GM19099 (cell line): ENCODE measurements around the gene FAM53B.

Experiments
- POLR2A ChIP-seq: IDR thresholded peaks from 3 replicates; pipeline ENCODE4 v1.6.1; 2011; ENCODE audit warnings: low read depth; ENCODE audit not compliant: insufficient read length; ENCODE audit errors: extremely low read depth

Gene FAM53B

DNA sequence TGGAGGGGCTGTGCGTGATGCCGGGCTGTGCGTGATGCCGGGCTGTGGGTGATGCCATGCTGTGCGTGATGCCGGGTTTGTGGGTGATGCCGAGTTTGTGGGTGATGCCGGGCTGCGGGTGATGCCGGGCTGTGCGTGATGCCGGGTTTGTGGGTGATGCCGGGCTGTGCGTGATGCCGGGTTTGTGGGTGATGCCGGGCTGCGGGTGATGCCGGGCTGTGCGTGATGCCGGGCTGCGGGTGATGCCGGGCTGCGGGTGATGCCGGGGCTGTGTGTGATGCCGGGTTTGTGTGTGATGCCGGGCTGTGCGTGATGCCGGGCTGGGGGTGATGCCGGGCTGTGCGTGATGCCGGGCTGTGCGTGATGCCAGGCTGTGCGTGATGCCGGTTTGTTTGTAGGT, 128.9 kb downstream of the FAM53B start:
- no peak for TF ChIP-seq POLR2A

DNA sequence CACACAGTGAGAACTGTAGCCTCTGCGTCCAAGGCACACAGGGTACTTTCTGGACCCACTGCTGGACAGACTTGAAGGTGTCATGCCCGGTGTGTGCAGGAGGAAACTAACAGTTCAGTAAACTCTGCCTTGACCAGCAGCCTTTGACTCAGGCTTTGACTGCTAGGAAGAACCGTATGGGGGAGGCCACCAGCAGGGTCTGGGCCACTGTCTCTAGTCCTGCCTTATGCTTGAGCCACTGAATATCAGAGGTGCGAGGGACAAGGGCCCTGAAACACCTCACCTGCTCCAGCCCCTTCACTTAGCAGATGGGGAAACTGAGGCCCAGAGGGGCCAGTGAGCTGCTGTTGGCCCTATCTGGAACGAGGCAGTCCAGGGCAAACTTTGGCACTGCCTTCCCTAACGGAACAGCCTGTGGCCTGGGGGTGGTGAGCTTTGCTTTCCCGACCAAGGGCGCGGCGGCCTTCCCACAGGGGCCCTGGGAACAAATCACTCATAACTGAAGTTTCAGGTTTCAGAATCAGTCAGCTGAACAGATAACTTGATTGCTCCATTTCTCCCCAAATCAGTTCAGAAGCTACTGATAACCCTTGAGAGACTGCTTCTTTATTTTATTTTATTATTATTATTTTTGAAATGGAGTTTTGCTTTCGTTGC, 130.0 kb downstream of the FAM53B start:
- TF ChIP-seq POLR2A = no peak

DNA sequence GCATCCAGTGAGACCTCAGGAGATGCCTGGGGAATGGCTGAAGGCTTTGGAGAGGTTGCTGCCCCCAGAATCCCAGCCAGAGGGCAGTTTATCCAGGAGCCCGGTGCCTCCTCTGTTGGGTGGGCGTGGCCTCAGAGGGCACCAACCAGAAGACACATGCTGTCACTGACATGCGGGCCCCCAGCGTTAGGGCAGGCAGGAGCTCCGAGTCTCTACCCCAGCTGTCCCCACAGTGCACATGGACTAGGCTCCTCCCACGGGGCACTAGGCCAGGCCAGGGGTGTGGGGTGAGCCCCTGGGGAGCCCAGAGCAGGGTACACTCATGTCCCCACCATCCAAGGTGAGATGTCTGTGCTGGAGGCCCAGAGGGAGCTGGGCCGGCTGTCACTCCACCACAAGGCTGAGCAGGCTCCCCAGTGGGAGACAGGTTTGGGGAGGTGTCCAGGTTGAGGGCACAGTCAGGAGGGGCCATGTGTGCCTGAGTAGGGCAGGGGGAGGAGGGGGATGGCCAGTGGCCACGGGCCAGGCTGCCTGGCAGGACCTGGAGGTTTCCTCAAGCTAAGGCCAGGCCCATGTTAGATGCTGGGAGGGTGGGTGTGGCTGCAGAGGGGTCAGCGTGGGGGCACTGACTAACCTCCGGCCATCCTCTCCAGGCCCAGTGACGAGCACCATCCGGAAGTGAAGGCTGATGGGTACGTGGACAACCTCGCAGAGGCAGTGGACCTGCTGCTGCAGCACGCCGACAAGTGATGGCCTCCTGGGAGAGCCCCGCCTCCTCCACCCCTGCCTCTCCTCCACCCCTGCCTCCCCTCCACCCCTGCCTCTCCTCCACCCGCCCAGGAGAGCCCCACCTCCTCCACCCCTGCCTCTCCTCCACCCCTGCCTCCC, 131.3 kb downstream of the FAM53B start:
- TF ChIP-seq POLR2A = no peak

DNA sequence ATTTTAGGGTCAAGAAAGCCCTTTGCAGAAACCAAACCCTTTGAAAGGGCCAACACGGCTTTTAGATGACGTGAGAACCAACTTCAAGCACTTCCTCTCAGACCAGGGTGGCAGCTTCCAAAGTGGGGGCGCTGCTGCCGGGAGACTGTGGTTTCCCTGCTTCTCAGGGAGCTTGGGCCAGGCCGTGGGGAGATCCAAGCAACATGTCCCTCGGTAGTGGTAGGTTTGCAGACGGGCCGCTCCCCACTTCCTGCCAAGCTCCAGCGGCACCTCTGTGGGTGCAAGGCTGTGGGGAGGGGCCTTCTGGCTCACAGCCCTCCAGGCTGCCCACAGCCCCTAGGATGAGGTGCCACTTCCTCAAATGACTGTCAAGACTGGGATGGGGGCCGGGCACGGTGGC, 132.4 kb downstream of the FAM53B start:
- no peak for TF ChIP-seq POLR2A

DNA sequence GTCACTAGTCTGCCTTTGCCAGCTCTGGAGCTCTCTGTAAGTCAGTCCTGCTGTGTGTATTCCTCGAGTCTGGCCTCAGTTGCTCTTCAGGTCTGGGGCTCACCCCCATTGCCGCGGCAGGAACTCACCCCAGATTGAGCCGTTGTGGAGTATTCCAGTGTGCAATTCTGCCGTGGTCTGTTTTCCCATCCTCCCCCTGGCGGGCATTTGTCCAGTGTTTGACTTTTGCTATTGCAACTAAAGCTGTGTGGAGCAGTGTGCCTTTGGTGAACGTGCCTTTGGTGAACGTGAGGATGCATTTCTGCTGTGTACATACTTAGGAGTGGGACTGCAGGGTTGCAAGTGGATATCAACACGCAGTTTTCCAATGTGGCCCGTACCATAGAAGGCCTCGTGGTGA, 134.5 kb downstream of the FAM53B start:
- no peak for TF ChIP-seq POLR2A

DNA sequence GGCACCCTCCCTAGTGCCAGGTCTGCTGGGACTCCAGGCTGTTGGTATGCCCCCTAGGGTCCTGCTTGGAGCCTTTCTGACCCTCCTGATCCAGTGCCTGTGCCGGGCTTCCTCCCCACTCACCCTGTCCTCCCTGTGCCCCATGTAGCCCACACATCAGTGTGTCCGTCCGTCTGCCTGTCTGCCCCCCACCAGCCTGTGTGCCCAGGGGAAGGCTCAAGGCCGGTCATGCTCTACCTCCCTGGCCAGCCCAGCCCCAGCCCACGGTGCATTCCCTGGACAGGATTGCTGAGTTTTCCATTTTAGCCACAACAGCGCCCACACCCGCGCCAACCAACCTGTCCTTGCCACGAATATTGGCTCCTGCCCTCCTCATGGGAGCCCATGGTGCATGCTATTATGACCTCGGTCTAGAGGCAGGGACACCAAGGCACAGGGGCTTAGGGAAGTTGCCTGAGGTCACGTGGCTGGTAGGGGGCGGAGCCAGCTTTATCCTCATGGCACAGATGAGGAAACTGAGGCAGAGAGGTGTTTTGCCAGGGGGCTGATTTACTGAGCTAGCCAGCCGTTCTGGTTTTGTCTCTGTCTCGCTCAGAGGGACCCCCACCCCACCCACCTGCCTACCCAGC, 136.0 kb downstream of the FAM53B start:
- no peak for TF ChIP-seq POLR2A

DNA sequence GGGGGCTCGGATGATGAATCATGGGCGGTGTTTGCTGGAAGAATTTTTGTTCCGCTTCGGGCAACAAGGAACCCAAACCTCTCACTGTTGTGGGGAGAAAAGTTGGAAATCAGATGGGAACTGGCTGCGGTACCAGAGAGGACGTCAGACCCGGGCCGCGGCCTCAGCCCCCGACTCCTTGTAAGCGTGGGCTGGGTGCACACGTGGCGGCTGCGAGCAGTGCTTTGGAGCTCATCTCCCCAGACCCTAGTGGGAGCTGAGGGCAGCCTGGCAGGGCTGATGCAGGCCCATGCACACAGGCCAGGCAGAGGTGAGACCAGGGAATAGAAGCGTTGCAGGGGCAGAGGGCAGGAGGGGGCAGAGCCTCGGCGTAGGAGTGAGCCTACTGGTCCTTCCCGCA, 136.5 kb downstream of the FAM53B start:
- TF ChIP-seq POLR2A = no peak

DNA sequence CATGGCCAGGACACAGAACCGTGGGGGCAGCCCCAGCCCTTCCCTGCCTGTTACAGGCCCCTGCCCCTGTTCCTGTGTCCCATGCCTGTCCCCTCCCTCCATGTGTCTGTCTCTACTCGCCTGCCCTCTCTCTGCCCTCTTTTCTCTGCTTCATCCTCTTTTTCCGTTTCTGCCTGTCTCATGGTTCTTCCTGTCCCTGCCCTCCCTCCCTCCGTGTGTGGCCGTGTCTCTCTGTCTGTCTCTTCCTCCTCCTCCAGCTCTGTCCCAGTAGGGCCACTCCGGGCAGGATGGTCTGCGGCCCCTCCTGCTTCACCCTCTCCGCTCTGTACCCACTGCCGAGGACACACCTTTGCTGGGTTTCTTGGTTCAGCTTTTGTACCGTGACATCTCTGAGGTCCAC, 137.4 kb downstream of the FAM53B start:
- no peak for TF ChIP-seq POLR2A

DNA sequence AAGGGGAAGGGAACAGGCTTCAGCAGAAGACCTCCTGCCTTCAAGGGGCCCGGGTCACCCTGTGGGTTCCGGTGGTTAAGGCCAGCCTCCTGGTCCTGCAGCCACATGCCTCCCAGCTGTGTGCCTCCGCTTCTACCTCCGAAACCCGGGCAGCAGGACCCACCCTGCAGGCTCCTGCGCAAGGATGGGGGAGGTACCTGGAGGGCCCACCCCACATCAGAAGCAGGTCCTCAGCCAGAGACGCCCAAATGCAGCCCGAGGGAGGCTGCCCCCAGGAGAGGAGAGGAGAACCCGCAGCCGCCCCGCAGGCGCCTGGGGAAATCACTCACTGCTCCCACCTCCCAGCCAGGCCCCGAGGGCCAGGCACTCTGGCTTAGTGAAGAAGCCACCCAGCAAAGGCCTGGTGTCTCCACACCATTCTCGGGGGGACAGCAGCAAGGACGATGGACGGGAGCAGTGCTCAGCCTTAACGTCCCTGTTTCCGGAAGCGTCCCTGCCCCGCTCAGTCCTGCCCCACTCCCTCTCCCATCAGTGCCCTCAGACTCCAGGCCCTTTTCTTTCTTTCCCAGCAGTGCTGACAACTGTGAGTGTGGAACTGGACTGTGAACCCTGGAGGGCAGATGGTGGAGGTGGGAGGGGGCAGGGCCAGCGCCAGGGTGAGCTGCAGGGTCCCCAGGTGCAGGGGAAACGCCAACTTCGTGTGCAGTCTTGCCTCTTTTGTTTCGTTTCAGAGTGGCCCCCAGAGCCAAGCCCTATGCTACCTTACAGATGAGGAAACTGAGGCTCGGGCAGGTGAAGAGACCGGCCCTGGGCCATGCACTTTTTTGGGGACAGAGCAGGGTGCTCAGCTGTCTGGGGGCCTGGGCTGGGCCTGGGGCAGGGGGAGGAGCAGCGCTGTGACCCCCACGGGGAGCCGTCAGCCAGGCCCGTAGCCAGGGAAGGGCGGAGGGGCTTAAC, 138.0 kb downstream of the FAM53B start:
- no peak for TF ChIP-seq POLR2A

DNA sequence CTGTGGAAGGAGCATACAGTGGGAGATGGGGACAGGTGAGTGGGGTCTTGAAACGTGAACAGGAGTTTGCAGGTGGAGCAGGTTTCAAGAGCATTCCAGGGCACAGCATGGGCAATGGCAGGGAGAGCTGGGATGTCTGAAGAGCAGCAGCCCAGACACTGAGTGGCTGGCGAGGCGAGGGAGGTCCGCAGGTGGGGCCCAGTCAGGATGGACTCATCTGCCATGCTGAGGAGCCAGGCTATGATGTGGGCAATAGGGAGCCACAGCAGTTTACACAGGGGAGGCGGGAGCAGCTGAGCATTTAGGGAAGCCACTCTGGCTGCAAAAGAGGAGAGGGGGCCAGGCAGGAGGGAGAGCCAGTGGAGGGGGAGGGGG, 138.7 kb downstream of the FAM53B start:
- TF ChIP-seq POLR2A = no peak

DNA sequence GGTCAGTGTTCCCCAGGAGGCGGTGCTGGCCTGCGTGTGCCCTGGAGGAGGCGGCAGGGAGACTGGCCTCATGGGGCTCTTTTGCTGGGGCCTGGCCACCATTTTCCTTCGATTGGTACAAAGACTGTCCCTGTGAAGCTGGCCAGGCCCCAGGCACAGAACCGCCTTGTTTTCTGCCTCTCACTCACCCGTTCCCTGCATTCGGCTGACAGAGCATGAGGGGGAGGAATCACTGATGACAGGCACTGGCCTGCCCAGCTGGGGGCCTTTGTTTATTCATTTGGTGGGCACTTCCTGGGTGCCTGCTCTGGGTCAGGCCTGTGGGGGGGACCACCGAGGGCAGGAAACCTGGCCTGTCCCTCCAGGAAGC, 139.2 kb downstream of the FAM53B start:
- no peak for TF ChIP-seq POLR2A

DNA sequence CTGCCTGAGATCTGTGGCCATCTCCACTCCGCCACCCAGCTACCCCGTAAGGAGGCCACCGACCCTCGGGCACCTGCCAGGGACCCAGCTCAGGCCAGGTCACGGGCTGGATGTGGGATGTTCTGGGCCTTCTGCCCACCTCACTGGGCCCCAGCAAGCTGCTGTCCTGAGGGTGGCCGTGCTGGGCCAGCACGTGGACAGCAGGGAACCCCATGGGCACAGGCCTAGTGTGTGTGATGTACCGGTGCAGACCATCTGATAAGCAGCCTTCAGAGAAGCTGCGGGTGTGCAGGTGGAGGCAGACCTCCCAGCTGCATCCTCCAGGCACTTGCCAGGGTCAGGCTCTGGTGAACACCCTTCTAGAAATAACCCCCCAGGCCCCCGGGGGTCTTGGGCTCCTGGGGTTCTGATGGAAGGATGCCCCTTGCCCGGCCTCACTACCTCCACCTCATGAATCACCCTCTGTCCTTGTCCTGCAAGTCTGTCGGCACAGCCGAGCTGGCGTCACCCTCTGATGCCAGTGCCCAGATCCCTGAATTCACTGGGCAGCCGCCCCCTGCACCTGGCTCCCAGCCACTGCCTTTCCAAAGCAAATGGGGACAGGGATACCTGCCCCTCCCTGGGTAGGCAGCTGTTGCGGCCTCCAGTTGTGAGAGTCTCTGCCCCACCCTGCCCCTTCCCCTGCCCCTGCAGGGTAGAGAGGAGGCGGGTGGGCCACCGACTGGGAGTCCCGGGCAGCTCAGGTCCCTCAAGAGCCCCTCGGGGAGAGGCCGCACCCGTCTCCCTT, 139.8 kb downstream of the FAM53B start:
- no peak for TF ChIP-seq POLR2A

DNA sequence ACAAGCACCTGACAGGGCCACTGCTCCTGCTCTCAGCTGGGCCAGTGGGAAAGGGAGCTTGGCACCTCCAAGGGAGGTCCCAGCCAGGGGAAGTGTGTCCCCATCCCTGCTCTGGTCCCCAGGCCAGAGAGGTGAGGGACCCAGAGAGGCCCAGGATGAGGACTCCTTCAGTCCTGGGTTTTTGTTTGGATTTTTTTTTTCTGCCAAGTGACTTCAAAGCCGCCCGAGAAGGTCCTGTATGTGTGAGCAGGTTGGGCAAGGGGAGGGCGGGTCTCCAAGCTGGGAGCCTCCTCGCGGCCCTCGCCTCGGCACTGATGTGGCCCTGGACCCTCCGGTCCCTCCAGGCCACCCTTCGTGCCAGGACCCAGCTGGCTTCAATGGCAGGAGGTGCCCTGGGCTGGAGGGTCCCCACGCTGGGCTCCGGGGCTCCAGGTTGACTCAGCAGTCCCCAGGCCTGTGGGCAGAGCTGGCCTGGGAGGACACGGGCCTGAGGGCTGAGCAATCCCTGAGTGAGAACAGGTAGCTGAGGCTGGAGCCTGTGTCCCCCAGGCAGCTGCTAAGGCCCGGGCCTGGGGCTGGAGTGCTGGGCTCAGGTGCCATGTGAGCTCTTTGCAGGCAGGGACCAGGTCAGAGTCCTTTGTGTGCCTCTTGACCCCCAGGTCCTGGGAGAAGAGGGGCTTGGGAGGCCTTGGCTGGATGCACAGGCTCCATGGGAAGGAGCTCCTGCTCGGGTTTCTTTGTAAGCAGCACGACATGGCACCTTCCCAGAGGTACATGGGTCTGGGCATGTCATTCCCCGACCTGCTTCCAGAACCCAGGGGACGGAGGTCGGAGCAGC, 140.6 kb downstream of the FAM53B start:
- TF ChIP-seq POLR2A = no peak

DNA sequence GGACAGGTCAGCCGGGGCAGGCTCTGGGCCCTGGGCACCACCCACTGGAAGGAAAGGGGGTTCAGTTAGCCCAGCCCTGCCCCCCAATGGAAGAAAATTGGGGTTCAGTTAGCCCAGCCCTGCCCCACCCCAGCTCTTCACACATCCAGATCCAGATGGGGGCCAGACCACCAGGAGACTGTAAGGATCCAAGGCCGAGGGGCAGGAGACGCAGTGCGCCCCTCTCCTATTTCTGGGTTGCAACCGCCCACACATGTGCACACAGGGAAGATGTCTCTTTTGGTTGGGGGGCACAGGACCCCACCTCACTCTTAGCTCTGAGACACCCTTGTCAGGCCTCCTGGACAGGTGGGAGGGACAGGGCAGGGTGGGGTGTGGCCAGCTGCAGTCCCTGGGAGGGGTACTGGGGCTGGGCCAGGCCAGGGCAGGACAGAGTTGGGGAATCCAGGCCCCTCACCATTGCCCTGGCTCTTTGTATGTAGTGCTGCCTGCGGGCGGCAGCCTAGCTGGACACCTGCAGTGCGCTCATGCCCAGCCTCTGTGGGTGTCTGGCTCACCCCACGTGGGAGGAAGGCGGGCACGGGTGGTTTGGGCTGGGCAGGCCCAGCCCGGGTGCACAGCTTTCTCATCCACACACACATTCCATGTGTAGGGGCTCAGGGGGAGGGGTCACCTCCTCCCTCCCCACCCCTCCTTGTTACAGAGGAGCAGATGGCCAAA, 141.4 kb downstream of the FAM53B start:
- TF ChIP-seq POLR2A = no peak
